Endothelial cell of umbilical vein (primary cell): Measurements from ENCODE around the gene CILP. TPM values are rescaled to one million over a fixed set of nuclear protein-coding genes. Genes with fewer than 3 reads are reported as not detected.

Source experiments
- BruUV-seq: library from RNA; stranded (reverse); fragments of 400-500 nt; replicated peaks from 2 replicates; lab custom pipeline; 2021; lab: Mats Ljungman, UMichigan
- CTCF ChIA-PET: fragments of 300-600, 350-600 bp; sonication (Branson Sonifier 250); formaldehyde crosslinking; loops from one replicate; lab custom pipeline; 2021; ENCODE audit warnings: antibody characterized with exemption, inconsistent platforms; lab: Charles Lee
- POLR2A ChIA-PET: fragments of 300-600, 350-600 bp; sonication (Branson Sonifier 250); formaldehyde crosslinking; loops from one replicate; lab custom pipeline; 2021; ENCODE audit warnings: antibody characterized with exemption, inconsistent platforms; lab: Charles Lee
- DNase-seq: peaks from one replicate; pipeline ENCODE4 v3.0.0-alpha.2; 2011; ENCODE audit warnings: low read depth, low spot score
- FAIRE-seq: peaks from 2 replicates; lab custom pipeline; 2011; peaks lifted over from hg19 to GRCh38; lab: Jason Lieb, UNC
- H2AFZ ChIP-seq: 2 replicates; pipeline ENCODE4 v1.6.0; 2012; ENCODE audit warnings: low read depth, low read length, control low read depth, inconsistent platforms
- H3K27ac ChIP-seq: 2 replicates; pipeline ENCODE4 v1.5.1; 2011; ENCODE audit warnings: low read depth, mild to moderate bottlenecking, control low read depth, low read length, moderate library complexity; ENCODE audit not compliant: insufficient read depth
- H3K27me3 ChIP-seq, 2 experiments: 2 replicates each; pipeline versions ENCODE4 v1.6.0 to v1.6.1; 2011; ENCODE audit warnings: low read length in 2 of 2, mixed read lengths in 1 of 2; ENCODE audit not compliant: control insufficient read depth in 2 of 2, insufficient read depth in 2 of 2
- H3K36me3 ChIP-seq, 2 experiments: 2 replicates in 1 of 2; 3 replicates in 1 of 2; pipeline ENCODE4 v1.5.1; 2011; ENCODE audit warnings: low read length in 2 of 2, mild to moderate bottlenecking in 1 of 2, moderate library complexity in 1 of 2; ENCODE audit not compliant: control insufficient read depth in 2 of 2, insufficient read depth in 2 of 2; ENCODE audit errors: extremely low read depth in 1 of 2
- H3K4me1 ChIP-seq: 3 replicates; pipeline ENCODE4 v1.5.1; 2011; ENCODE audit warnings: mild to moderate bottlenecking, low read length; ENCODE audit not compliant: control insufficient read depth, insufficient read depth; ENCODE audit errors: extremely low read depth
- H3K4me2 ChIP-seq: 2 replicates; pipeline ENCODE4 v1.6.1; 2011; ENCODE audit warnings: low read length, control low read depth, mixed read lengths; ENCODE audit not compliant: insufficient read depth
- H3K4me3 ChIP-seq, 3 experiments: fragments of 200-600 bp in 1 of 3; sonication (generic), shearing (Covaris generic) in 1 of 3; replicated peaks in 1 of 3; 2 replicates each; pipeline ENCODE4 v1.5.1; 2011 to 2016; ENCODE audit warnings: control low read depth in 3 of 3, low read length in 3 of 3, mild to moderate bottlenecking in 2 of 3, inconsistent platforms in 1 of 3, low read depth in 1 of 3, moderate library complexity in 1 of 3; ENCODE audit not compliant: insufficient read depth in 1 of 3
- H3K79me2 ChIP-seq: 2 replicates; pipeline ENCODE4 v1.6.0; 2012; ENCODE audit warnings: low read length, inconsistent platforms; ENCODE audit not compliant: control insufficient read depth, insufficient read depth
- H3K9ac ChIP-seq: replicated peaks from 2 replicates; pipeline ENCODE3; 2011; ENCODE audit warnings: low read length, control low read depth; ENCODE audit not compliant: insufficient read depth; ENCODE audit errors: extremely low read depth
- H3K9me1 ChIP-seq: replicated peaks from 3 replicates; pipeline ENCODE4 v1.6.0; 2011; ENCODE audit warnings: mild to moderate bottlenecking, low read length; ENCODE audit not compliant: control insufficient read depth, insufficient read depth; ENCODE audit errors: extremely low read depth
- H3K9me3 ChIP-seq: replicated peaks from 2 replicates; pipeline ENCODE4 v1.5.1; 2012; ENCODE audit warnings: low read length, inconsistent platforms; ENCODE audit not compliant: control insufficient read depth, insufficient read depth
- H4K20me1 ChIP-seq: replicated peaks from 2 replicates; pipeline ENCODE3; 2011; ENCODE audit warnings: mild to moderate bottlenecking, low read length; ENCODE audit not compliant: control insufficient read depth, insufficient read depth; ENCODE audit errors: extremely low read depth
- FOS ChIP-seq: IDR thresholded peaks from 2 replicates; pipeline ENCODE4 v1.6.1; 2011; ENCODE audit warnings: mild to moderate bottlenecking, low read length, moderate library complexity, borderline replicate concordance; ENCODE audit not compliant: insufficient read depth
- GATA2 ChIP-seq: IDR thresholded peaks from 2 replicates; pipeline ENCODE4 v1.7.0; 2011; ENCODE audit warnings: low read depth, mild to moderate bottlenecking, moderate library complexity, mixed read lengths, low read length; ENCODE audit not compliant: insufficient read length, insufficient read depth
- MYC ChIP-seq: IDR thresholded peaks from one replicate; pipeline ENCODE4 v1.6.1; 2011; ENCODE audit warnings: mild to moderate bottlenecking, low read depth, low read length
- POLR2A ChIP-seq: IDR thresholded peaks from 2 replicates; pipeline ENCODE4 v1.6.1; 2012; ENCODE audit warnings: low read depth, mild to moderate bottlenecking, control low read depth, low read length
- POLR2AphosphoS5 ChIP-seq: IDR thresholded peaks from 2 replicates; pipeline ENCODE4 v1.6.1; 2012; ENCODE audit warnings: low read depth, mild to moderate bottlenecking, control low read depth, low read length, moderate library complexity; ENCODE audit not compliant: insufficient read depth
- dilution Hi-C: fragments of 300-500 bp; cut with MboI; formaldehyde crosslinking; loops from one replicate; pipeline ENCODE4 v1.15.0; 2019; ENCODE audit warnings: low sequenced_read_pairs; ENCODE audit not compliant: extremely low pct_ligation_motif_present
- intact Hi-C: fragments of 100-400 bp; cut with micrococcal nuclease; formaldehyde crosslinking; loops from one replicate; pipeline ENCODE4 v1.10.0; 2022
- polyA plus RNA-seq, 4 experiments: library from polyadenylated mRNA; depleted of rRNA in 3 of 4; stranded (reverse) in 3 of 4; unstranded in 1 of 4; fragments of >200 nt; gene quantifications; 2 replicates each; pipeline versions ENCODE4 v1.2.1 to v1.2.3, GENCODE V29; 2011 to 2012; ENCODE audit warnings: missing spikeins in 1 of 4
- total RNA-seq: library from RNA; stranded (reverse); gene quantifications from 2 replicates; pipeline ENCODE4 v1.2.3, GENCODE V29; 2021
- TF ChIP-seq, protein P1 (sequence below): IDR thresholded peaks from 2 replicates; pipeline ENCODE4 v1.6.1; 2011; ENCODE audit not compliant: insufficient read depth, insufficient read length
- TF ChIP-seq, protein P2 (sequence below), 2 donors: IDR thresholded peaks; 1 replicate in 1 of 2; 2 replicates in 1 of 2; pipeline ENCODE4 v1.5.1; 2011; ENCODE audit warnings: low read length in 2 of 2, mild to moderate bottlenecking in 2 of 2, moderate library complexity in 2 of 2, control low read depth in 1 of 2, inconsistent platforms in 1 of 2, low read depth in 1 of 2; ENCODE audit not compliant: insufficient read depth in 1 of 2; ENCODE audit errors: extremely low read depth in 1 of 2

CILP gene
- total and polyA plus RNA-seq, 2 donors (not counting 3 experiments of a cell fraction or from before 2014, with no cell fraction given), result 0.01 TPM; not detected in 1

DNA sequence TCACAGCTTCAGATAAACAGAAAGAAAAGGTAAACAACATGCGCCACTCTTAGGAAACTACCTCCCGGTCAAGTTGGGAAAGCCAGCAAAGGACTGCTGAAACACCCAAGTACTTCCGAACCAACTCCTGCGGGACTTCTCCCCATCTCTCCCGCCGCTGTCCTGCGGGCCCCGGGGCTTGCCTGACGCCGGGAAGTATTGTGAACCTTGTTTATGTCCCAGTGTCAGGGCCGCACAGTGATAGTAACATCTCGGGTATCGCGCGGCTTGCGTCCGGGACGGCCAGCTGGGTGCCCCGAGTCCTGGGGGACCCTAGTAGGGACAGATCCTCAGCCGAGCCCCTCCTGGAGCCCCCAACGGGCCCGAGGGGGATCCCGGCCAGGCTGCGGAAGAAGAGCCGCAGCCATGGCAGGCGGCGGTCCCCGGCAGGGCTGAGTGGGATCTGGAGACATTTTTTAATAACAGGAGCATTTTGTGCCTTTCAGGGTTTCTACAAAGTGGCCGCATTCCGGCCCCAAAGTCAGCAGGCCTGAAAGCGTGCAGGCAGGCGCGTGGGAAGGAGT, 26.9 kb downstream of the CILP start:
- no peaks in the 10 kb centered on the region for H3K9me1 ChIP-seq
- intact Hi-C loops, result loop anchor here (1.0 to 2.0 kb wide), 2 partner anchors 51 to 120 kb away; partner anchors contain the start of genes PDCD7 and RNU5B-1
- BruUV-seq, result no TSS peak
- H2AFZ ChIP-seq, result peak overlapping the region; percentile 76
- H3K79me2 ChIP-seq, result peaks cover 50% of the 10 kb centered on the region
- ChIA-PET POLR2A (interaction anchor here (0.6 to 1.7 kb wide), 3 partner anchors 74 to 120 kb away, joined by 4 to 19 read pairs (median 5); partner anchors contain the start of gene RNU5B-1), CTCF (interaction anchor here (2.2 kb wide), 1 partner anchor 87 kb away, joined by 12 read pairs; no protein-coding TSS in a partner anchor)
- DNase-seq (peak; percentile 79), FAIRE-seq (peak; percentile 81)
- TF ChIP-seq POLR2A (peak; percentile 49), POLR2AphosphoS5 (peak; percentile 32), MYC (no peak), FOS (no peak), GATA2 (no peak)
- TF ChIP-seq, protein P1, sequence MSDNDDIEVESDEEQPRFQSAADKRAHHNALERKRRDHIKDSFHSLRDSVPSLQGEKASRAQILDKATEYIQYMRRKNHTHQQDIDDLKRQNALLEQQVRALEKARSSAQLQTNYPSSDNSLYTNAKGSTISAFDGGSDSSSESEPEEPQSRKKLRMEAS, result no peak
- TF ChIP-seq, protein P2, sequence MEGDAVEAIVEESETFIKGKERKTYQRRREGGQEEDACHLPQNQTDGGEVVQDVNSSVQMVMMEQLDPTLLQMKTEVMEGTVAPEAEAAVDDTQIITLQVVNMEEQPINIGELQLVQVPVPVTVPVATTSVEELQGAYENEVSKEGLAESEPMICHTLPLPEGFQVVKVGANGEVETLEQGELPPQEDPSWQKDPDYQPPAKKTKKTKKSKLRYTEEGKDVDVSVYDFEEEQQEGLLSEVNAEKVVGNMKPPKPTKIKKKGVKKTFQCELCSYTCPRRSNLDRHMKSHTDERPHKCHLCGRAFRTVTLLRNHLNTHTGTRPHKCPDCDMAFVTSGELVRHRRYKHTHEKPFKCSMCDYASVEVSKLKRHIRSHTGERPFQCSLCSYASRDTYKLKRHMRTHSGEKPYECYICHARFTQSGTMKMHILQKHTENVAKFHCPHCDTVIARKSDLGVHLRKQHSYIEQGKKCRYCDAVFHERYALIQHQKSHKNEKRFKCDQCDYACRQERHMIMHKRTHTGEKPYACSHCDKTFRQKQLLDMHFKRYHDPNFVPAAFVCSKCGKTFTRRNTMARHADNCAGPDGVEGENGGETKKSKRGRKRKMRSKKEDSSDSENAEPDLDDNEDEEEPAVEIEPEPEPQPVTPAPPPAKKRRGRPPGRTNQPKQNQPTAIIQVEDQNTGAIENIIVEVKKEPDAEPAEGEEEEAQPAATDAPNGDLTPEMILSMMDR (IDR thresholded peaks at IDR 0.05; ENCODE audit: extremely low read depth in 1 of 2, insufficient read depth in 1 of 2, low read depth in 1 of 2, low read length in 2 of 2), result no peak
- no peaks in the 10 kb centered on the region for H3K9me3 ChIP-seq
- H3K4me1 ChIP-seq, result peaks cover 9% of the 10 kb centered on the region
- dilution Hi-C loops, result no loop called here
- H3K27me3 ChIP-seq, result no peaks in the 10 kb centered on the region
- peak overlapping the region; percentile 94 to 96 (median 96) for H3K4me3 ChIP-seq
- peak overlapping the region; percentile 92 for H3K9ac ChIP-seq
- H4K20me1 ChIP-seq, result no peaks in the 10 kb centered on the region
- peaks cover 0 to 2% of the 10 kb centered on the region in 2 experiments for H3K36me3 ChIP-seq
- peak overlapping the region; percentile 73 for H3K27ac ChIP-seq
- peak overlapping the region; percentile 98 for H3K4me2 ChIP-seq
